Measurements from ENCODE around the gene LUZP1.

LUZP1 gene

DNA sequence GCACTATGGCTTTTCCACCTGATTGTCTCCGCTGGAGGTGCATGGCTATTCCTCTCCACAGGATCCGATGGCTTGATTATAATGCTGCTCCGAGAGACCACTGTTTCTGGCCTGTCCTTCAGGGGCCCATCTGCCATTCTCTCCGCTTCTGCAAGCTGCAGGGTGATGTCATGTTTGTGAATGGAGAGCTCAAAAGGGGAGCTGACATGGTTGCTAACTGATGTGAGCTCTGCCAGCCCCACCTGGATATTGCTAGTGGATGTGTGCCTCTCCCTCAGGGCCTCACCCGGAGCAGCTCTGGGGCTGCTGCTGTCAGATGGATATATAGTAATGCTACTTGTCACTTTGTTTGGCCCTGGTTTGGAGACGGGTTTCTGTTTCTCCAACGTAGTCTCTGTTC, 77.1 kb downstream of the LUZP1 start:
- TF ChIP-seq, protein P1, sequence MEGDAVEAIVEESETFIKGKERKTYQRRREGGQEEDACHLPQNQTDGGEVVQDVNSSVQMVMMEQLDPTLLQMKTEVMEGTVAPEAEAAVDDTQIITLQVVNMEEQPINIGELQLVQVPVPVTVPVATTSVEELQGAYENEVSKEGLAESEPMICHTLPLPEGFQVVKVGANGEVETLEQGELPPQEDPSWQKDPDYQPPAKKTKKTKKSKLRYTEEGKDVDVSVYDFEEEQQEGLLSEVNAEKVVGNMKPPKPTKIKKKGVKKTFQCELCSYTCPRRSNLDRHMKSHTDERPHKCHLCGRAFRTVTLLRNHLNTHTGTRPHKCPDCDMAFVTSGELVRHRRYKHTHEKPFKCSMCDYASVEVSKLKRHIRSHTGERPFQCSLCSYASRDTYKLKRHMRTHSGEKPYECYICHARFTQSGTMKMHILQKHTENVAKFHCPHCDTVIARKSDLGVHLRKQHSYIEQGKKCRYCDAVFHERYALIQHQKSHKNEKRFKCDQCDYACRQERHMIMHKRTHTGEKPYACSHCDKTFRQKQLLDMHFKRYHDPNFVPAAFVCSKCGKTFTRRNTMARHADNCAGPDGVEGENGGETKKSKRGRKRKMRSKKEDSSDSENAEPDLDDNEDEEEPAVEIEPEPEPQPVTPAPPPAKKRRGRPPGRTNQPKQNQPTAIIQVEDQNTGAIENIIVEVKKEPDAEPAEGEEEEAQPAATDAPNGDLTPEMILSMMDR (IDR thresholded peaks at IDR 0.05; ENCODE audit: insufficient read depth, low read depth, low read length, missing control alignments) = no peak
- no peak overlapping the region for H3K4me3 ChIP-seq (ENCODE audit: low read depth, low read length)
- DNase-seq (ENCODE audit: low read depth) = no peak

DNA sequence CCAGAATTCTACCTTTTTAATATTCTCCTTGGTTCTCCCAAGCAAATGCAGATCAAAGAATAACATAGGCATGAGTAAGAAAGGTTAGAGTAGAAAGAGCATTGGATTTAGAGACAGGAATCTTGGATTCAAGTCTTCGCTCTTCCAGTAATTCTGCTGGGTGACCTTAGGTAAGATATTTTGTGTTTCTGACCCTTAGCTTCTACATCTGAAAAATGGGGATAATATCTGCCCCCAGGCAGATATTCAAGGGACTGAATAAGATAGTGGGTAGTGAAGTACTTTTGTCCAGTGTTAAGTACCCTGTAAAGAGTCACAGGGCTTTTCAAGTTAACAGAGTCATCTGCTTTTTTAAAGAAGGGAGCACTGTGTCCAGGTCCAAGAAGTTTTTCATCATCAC, 78.6 kb downstream of the LUZP1 start:
- DNase-seq (ENCODE audit: low read depth) = no peak
- TF ChIP-seq, protein P1 (IDR thresholded peaks at IDR 0.05; ENCODE audit: insufficient read depth, low read depth, low read length, missing control alignments) = no peak
- no peak overlapping the region for H3K4me3 ChIP-seq (ENCODE audit: low read depth, low read length)

DNA sequence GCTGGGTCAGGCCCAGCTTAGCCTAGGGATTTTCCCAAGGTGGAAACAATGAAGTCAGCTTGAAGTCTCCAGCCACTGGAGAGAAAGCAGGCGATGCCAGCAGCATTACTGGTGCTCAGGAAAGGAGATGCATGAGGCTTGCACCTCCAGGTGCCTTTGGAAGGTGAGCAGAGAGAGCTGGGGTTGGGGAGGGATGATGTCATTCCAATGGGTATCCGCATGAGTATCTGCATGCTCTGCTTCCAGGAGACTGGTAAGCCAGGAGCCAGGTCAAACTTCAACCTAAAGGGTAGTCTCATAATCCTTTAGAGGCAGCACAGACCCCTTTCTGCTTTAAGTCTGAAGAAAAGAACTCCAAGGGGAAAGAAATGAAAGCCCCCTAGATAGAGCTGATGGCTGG, 80.6 kb downstream of the LUZP1 start:
- no peak overlapping the region for H3K4me3 ChIP-seq (ENCODE audit: low read depth, low read length)
- no peak for DNase-seq (ENCODE audit: low read depth)
- TF ChIP-seq, protein P1 (IDR thresholded peaks at IDR 0.05; ENCODE audit: insufficient read depth, low read depth, low read length, missing control alignments) = no peak

DNA sequence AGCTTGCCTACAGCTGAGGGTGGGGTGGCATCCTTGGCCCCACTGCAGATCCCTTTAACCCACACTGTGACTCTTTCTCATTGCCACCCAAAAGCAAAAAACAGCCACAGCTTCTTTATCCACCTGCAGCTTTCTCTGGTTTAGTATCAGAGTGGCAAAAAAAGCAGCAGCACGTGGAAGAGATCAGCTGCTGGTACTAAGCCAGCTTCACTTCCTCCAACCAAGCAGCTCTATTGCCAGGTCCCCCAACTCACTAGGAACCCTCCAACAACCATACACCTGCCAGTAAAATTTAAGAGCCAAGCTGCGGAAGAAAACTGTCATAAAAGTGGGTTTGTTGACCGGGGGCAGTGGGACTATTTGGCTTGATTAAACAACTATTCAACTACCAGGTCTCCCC, 83.0 kb downstream of the LUZP1 start:
- no peak overlapping the region for H3K4me3 ChIP-seq (ENCODE audit: low read depth, low read length)
- TF ChIP-seq, protein P1 (IDR thresholded peaks at IDR 0.05; ENCODE audit: insufficient read depth, low read depth, low read length, missing control alignments) = no peak

DNA sequence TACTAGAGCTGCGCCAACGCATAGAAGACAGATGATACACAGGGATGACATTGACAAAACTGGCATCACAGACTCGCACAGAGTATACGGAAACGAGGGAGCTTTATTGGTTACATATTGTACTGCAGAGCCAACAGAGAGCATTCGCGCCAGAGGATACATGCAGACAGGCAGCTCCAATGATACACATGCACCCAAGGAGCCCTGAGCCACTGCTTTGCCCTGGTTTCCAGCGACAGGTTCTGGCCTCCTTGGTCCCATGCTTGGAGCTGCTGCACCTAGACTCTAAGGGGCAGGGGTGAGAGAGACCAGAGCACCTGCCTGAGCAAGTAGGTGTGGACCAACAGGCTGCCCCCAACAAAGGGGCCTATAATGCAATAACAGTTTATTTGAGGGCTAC, 83.8 kb downstream of the LUZP1 start:
- TF ChIP-seq, protein P1 (IDR thresholded peaks at IDR 0.05; ENCODE audit: insufficient read depth, low read depth, low read length, missing control alignments) = no peak
- DNase-seq (ENCODE audit: low read depth) = no peak
- H3K4me3 ChIP-seq (ENCODE audit: low read depth, low read length) = no peak overlapping the region

More for the DNA sequence above, 83.0 kb downstream of the LUZP1 start:
- DNase-seq (ENCODE audit: low read depth) = no peak

DNA sequence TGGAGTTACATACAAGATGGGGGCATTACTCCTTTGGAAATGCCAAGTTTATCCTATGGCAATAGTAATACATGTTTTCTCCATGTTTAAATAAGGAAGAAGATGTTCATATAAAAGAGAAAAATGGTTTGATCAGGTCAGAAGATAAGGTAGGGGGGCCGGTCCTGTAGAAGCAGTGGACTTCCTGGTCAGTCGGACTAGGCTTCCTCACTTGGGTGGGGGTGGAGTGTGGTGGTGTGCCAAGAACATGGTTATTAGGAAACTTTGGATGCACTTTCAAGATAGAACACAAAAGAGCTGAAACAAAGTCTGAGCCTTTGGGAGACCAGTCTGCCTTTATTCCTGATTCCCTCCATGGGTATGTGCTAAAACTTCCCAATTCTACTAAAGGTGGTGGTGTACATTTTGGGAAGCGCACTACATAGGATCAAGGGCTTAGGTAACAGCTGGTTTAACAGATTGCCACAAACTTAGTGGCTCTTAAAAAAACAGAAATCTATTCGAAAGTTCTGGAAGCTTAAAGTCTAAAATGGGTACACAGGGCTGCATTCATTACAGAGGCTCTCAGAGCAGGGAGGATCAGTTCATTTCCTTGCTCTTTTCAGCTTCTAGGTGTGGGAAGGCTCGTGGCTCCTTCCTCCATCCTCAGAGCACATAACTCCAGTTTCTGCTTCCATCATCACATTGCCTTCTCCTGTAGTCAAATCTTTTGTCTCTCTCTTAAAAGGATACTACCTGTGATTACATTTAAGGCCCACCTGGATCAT, 84.8 kb downstream of the LUZP1 start:
- TF ChIP-seq, protein P1 (IDR thresholded peaks at IDR 0.05; ENCODE audit: insufficient read depth, low read depth, low read length, missing control alignments) = no peak
- DNase-seq (ENCODE audit: low read depth) = no peak

DNA sequence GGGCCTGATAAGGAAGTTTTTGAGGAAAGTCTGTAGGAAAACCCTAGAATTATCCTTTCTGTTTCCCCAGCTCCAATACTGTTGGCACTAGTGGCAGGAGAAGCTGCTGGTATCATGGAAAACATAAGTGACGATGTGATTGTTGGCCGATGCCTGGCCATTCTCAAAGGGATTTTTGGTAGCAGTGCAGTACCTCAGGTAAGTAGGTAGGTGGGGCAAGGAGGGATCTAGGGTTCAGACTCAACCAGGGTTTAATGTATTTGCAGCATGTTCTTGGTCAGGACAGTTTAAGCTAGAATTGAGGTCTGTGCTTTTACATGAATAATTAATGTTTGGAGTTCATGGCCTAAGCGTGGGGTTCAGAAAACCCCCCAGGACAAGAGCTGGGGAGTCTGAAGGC, 87.3 kb downstream of the LUZP1 start:
- no peak overlapping the region for H3K4me3 ChIP-seq (ENCODE audit: low read depth, low read length)
- DNase-seq (ENCODE audit: low read depth) = peak; percentile 19
- TF ChIP-seq, protein P1 (IDR thresholded peaks at IDR 0.05; ENCODE audit: insufficient read depth, low read depth, low read length, missing control alignments) = peak; percentile 13

More for the DNA sequence above, 84.8 kb downstream of the LUZP1 start:
- no peak overlapping the region for H3K4me3 ChIP-seq (ENCODE audit: low read depth, low read length)
